DND-41 (cell line): ENCODE data around the gene ERCC6.

ENCODE experiments used
- ATAC-seq: fragments of 200-7000 bp; cut with Tn5 transposase; 3 replicates; pipeline ENCODE4 v1.9.1; 2021; ENCODE audit warnings: low read depth; ENCODE audit not compliant: insufficient read depth
- DNase-seq: peaks from one replicate; pipeline ENCODE4 v3.0.0-alpha.2; 2020
- H2AFZ ChIP-seq: 2 replicates; pipeline ENCODE4 v1.6.0; 2012; ENCODE audit warnings: low read depth, low read length
- H3K27ac ChIP-seq: 2 replicates; pipeline ENCODE4 v1.5.1; 2012; ENCODE audit warnings: low read length, inconsistent platforms
- H3K27me3 ChIP-seq: fragments of 200-600 bp; sonication (generic); 2 replicates; pipeline ENCODE4 v1.6.0; 2012; ENCODE audit warnings: low read length, mild to moderate bottlenecking, inconsistent platforms; ENCODE audit not compliant: insufficient read depth, poor library complexity
- H3K36me3 ChIP-seq: 2 replicates; pipeline ENCODE4 v1.5.1; 2012; ENCODE audit warnings: low read length, inconsistent platforms; ENCODE audit not compliant: insufficient read depth
- H3K4me1 ChIP-seq: 2 replicates; pipeline ENCODE4 v1.5.1; 2012; ENCODE audit warnings: mild to moderate bottlenecking, low read length; ENCODE audit not compliant: insufficient read depth
- H3K4me2 ChIP-seq: 2 replicates; pipeline ENCODE4 v1.6.0; 2012; ENCODE audit warnings: mild to moderate bottlenecking, moderate library complexity, low read length, inconsistent platforms; ENCODE audit not compliant: insufficient read depth
- H3K4me3 ChIP-seq, 2 experiments: fragments of 200-600 bp in 1 of 2; shearing (Covaris generic) in 1 of 2; 2 replicates each; pipeline ENCODE4 v1.5.1; 2012 to 2016; ENCODE audit warnings: inconsistent platforms in 2 of 2, low read length in 2 of 2, mild to moderate bottlenecking in 2 of 2, low read depth in 1 of 2, moderate library complexity in 1 of 2
- H3K79me2 ChIP-seq: 2 replicates; pipeline ENCODE4 v1.6.0; 2012; ENCODE audit warnings: low read length, inconsistent platforms; ENCODE audit not compliant: insufficient read depth
- H3K9ac ChIP-seq: 2 replicates; pipeline ENCODE4 v1.6.0; 2012; ENCODE audit warnings: low read depth, mild to moderate bottlenecking, inconsistent platforms, low read length, moderate library complexity
- H3K9me3 ChIP-seq: 2 replicates; pipeline ENCODE4 v1.5.1; 2012; ENCODE audit warnings: low read length, moderate library complexity, mild to moderate bottlenecking, inconsistent platforms; ENCODE audit not compliant: insufficient read depth, severe bottlenecking
- H4K20me1 ChIP-seq: 2 replicates; pipeline ENCODE4 v1.6.0; 2012; ENCODE audit warnings: low read length; ENCODE audit not compliant: insufficient read depth
- EZH2 ChIP-seq: IDR thresholded peaks from 3 replicates; pipeline ENCODE4 v1.6.1; 2012; ENCODE audit warnings: borderline replicate concordance, low read depth, mild to moderate bottlenecking, moderate library complexity, low read length, inconsistent platforms; ENCODE audit not compliant: severe bottlenecking
- TF ChIP-seq, protein P1 (sequence below): IDR thresholded peaks from 2 replicates; pipeline ENCODE4 v1.5.1; 2012; ENCODE audit warnings: borderline replicate concordance, low read length, moderate library complexity, mild to moderate bottlenecking; ENCODE audit not compliant: poor library complexity, severe bottlenecking; ENCODE audit errors: extremely low read depth

The ERCC6 gene

GRCh38 chr10:49512121-49512809 is 26.7 kb downstream of the ERCC6 start:
- Histone ChIP-seq H3K9me3 (no peaks in the 10 kb centered on the region), H3K36me3 (peaks cover 11% of the 10 kb centered on the region; the same call in 1 of the 2 replicates), H3K4me2 (no peak overlapping the region), H2AFZ (no peak overlapping the region), H3K27me3 (no peaks in the 10 kb centered on the region), H3K27ac (no peak overlapping the region), H3K9ac (no peak overlapping the region), H4K20me1 (peaks cover 43% of the 10 kb centered on the region), H3K4me1 (peaks cover 22% of the 10 kb centered on the region), H3K4me3 (no peak overlapping the region), H3K79me2 (no peaks in the 10 kb centered on the region)
- no peak for TF ChIP-seq EZH2
- TF ChIP-seq, protein P1, sequence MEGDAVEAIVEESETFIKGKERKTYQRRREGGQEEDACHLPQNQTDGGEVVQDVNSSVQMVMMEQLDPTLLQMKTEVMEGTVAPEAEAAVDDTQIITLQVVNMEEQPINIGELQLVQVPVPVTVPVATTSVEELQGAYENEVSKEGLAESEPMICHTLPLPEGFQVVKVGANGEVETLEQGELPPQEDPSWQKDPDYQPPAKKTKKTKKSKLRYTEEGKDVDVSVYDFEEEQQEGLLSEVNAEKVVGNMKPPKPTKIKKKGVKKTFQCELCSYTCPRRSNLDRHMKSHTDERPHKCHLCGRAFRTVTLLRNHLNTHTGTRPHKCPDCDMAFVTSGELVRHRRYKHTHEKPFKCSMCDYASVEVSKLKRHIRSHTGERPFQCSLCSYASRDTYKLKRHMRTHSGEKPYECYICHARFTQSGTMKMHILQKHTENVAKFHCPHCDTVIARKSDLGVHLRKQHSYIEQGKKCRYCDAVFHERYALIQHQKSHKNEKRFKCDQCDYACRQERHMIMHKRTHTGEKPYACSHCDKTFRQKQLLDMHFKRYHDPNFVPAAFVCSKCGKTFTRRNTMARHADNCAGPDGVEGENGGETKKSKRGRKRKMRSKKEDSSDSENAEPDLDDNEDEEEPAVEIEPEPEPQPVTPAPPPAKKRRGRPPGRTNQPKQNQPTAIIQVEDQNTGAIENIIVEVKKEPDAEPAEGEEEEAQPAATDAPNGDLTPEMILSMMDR: peak; percentile 66
- DNase-seq (peak; percentile 37), ATAC-seq (peak; percentile 57)

- Histone ChIP-seq H3K9me3 (no peaks in the 10 kb centered on the region), H3K4me1 (peaks cover 22% of the 10 kb centered on the region), H2AFZ (no peak overlapping the region), H3K27me3 (no peaks in the 10 kb centered on the region), H3K4me3 (no peak overlapping the region), H3K4me2 (no peak overlapping the region), H4K20me1 (peaks cover 55% of the 10 kb centered on the region), H3K79me2 (no peaks in the 10 kb centered on the region), H3K27ac (no peak overlapping the region), H3K36me3 (peaks cover 7% of the 10 kb centered on the region), H3K9ac (no peak overlapping the region)
- no peak for TF ChIP-seq EZH2
- TF ChIP-seq, protein P1: no peak
- no peak for DNase-seq
- no peak for ATAC-seq
Measured at GRCh38 chr10:49509771-49510303, 29.1 kb downstream of the ERCC6 start.

- Histone ChIP-seq H3K4me3 (no peak overlapping the region), H3K36me3 (peaks cover 8% of the 10 kb centered on the region), H4K20me1 (peaks cover 56% of the 10 kb centered on the region), H3K27ac (no peak overlapping the region), H3K9me3 (no peaks in the 10 kb centered on the region), H2AFZ (no peak overlapping the region), H3K4me1 (peaks cover 22% of the 10 kb centered on the region), H3K27me3 (no peaks in the 10 kb centered on the region), H3K9ac (no peak overlapping the region), H3K4me2 (peak overlapping the region; percentile 10; the same call in 1 of the 2 replicates), H3K79me2 (no peaks in the 10 kb centered on the region)
- DNase-seq (no peak), ATAC-seq (peak; percentile 9; the same call in 1 of the 3 replicates)
- TF ChIP-seq EZH2: no peak
- TF ChIP-seq, protein P1: no peak
Measured at GRCh38 chr10:49508654-49509053, 30.3 kb downstream of the ERCC6 start.
